Measurements from ENCODE around the gene SIDT1.
"Not testable (repeated sequence)": the region's sequence is repeated elsewhere in the genome, so short reads cannot be mapped to it uniquely, and the experiment has no call there.

SIDT1 gene

GRCh38 chr3:113636034-113636433 is 103.7 kb downstream of the SIDT1 start:
- FAIRE-seq: not testable (repeated sequence)

- FAIRE-seq: no peak
Observed at GRCh38 chr3:113637756-113638155, 105.4 kb downstream of the SIDT1 start.

DNA sequence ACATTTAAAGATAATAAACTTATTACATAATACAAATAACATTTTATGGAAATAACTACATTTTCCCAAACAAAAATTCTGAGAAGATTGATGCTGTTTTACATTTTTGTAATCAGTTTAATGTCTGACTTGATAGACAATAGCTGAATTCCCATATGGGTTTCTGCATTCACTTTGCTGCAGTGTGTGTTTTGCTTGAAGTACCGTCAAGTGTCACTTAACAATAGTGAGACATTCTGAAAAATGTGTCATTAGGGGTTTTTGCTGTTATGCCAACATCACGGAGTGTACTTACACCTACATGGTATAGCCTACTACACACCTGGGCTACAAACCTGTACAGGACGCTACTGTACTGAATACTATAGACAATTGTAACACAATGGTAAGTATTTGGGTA is 106.6 kb downstream of the SIDT1 start:
- no peak for FAIRE-seq

- no peak for FAIRE-seq
Observed at GRCh38 chr3:113643583-113643982, 111.2 kb downstream of the SIDT1 start.

DNA sequence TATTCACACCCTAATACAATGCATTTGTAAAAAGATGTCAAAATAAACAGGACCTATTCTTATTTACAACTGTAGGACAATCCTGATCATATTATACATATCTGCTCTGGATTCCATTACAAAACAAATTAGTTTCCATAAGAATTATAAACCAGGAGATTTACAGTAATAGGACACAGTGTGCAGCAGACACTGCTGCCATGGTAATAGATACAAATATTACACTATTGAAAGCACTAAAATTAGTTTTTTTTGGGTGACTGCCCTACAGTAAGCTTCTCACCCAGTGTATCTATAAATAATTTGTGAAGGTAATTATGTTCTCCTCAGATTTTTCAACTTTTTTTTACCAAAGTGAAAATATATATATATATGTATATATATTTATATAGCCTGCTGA is 116.2 kb downstream of the SIDT1 start:
- FAIRE-seq: no peak

- FAIRE-seq: no peak
Observed at GRCh38 chr3:113649174-113649845, 117.0 kb downstream of the SIDT1 start.

- FAIRE-seq: no peak
Observed at GRCh38 chr3:113654310-113654709, 122.0 kb downstream of the SIDT1 start.

DNA sequence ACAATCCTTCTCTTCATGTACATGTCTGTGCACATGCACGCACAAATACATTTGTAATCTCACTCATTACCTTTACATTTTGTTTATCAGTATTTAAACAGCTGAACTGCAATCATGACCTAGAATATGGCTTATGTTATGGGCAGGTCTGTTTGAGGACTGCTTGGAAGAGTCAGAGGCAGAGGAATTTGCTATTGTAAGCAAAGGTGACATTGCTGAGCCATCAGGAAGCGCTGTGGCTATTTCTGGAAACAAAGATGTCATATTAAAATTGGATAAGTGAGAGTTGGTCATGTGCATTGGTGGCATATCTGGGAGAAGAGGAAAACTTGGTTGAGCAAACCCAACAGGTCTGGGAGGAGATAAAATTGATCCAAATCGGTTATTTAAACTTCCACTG is 122.5 kb downstream of the SIDT1 start:
- no peak for FAIRE-seq

DNA sequence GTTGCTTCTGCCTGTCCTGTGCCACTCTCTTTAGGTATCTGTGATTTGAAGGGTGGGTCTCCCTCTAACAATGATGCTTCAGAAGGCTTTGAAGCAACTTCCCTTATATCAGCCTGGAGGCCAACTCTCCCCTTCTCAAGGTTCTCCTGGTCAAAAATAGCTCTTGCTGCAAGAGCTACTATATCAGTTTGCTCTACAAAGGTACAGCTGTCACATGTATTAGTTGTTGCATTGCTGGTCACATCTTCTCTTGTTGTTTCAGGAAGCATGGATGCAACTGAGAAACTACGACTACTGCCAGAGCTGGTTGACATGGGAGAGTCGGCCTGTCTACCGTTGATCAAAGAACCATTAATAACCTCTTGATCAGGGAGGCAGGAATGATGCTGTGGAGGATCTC is 125.8 kb downstream of the SIDT1 start:
- FAIRE-seq: no peak

DNA sequence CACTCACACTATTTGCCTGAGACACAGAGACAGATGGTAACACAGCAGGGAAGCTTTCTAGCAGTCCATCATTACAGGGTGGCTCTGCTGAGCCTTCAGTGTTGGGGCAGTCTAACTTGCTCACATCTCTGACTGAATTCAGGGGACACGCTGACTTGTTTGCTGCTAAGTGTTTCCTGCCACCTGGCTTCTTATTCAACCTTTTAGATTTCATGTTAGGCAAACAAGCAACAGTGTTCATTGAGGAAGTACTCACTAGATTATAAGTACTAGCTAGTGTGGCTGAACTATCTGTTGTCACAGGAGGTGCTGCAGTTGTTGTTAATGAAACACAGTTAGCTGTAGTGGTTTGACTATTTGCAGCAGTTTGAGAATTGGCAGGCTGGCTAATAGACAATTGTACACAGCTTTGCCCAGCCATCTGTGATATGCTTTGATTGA is 126.8 kb downstream of the SIDT1 start:
- no peak for FAIRE-seq

GRCh38 chr3:113659996-113660395 is 127.6 kb downstream of the SIDT1 start:
- FAIRE-seq: no peak

- FAIRE-seq: no peak
Observed at GRCh38 chr3:113660458-113660857, 128.1 kb downstream of the SIDT1 start.

GRCh38 chr3:113660896-113661295 is 128.5 kb downstream of the SIDT1 start:
- no peak for FAIRE-seq

DNA sequence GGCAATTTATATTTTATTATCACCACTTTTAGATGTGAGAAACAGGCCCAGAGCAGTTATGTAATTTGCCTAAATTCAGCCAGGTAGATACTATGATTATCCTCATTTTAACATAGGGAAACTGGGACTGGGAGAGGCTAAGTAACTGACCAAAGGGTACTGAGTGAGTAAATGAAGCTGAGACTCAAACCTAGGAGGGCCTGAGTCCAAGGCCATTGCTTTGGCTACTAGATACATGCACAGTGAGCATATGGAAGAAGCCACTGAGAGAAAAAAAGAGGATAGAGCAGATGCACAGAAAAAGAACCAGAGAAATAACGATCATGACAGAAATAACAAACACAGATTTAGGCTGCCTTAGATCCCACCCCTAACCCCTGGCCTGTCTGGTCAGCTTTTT is 130.5 kb downstream of the SIDT1 start:
- FAIRE-seq: no peak

GRCh38 chr3:113663324-113663750 is 131.0 kb downstream of the SIDT1 start:
- FAIRE-seq: no peak

GRCh38 chr3:113663761-113664160 is 131.4 kb downstream of the SIDT1 start:
- FAIRE-seq: no peak

DNA sequence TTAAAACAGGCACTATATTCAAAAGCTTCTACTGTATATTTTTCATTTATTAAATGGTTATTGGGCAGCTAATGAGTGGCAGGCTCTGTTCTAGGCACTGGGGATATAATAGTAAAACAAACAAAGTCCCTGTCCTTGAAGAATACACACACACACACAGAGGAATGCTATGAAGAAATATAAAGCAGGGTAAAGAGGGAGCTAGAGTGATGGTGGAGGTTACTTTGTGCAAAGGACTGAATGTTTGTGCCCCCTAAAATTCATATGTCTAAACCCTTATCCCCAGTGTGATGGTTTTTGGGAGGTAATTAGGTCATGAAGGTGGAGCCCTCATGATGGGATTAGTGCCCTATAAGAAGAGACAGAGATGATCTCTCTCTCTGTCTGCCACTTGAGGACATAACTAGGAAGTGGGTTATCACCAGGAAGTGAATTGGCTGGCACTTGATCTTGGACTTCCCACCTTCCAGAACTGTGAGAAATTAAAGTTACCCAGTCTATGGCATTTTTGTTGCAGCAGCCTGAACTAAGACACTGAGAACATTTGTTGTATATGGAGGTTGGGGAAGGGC is 132.3 kb downstream of the SIDT1 start:
- FAIRE-seq: no peak

- no peak for FAIRE-seq
Observed at GRCh38 chr3:113668015-113668414, 135.7 kb downstream of the SIDT1 start.

GRCh38 chr3:113673593-113673992 is 141.2 kb downstream of the SIDT1 start:
- FAIRE-seq: no peak

DNA sequence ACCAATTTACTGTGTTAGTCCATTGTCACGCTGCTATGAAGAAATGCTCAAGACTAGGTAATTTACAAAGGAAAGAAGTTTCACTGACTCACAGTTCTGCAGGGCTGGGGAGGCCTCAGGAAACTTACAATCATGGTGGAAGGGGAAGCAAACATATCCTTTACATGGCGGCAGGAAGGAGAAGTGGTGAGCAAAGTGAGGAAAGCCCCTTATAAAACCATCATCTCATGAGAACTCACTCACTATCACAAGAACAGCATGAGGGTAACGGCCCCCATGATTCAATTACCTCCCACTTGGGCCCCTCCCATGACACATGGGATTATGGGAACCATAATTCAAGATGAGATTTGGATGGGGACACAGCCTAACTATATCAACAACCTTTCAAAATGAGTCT is 143.9 kb downstream of the SIDT1 start:
- FAIRE-seq: no peak

GRCh38 chr3:113677737-113678136 is 145.4 kb downstream of the SIDT1 start:
- no peak for FAIRE-seq

- no peak for FAIRE-seq
Observed at GRCh38 chr3:113678773-113679172, 146.4 kb downstream of the SIDT1 start.

Data from endometrium (tissue), 2 donors.